ENCODE results near the gene DUSP15.

- no peak for TF ChIP-seq POLR2A (IDR thresholded peaks at IDR 0.05)
- TF ChIP-seq, protein P1, sequence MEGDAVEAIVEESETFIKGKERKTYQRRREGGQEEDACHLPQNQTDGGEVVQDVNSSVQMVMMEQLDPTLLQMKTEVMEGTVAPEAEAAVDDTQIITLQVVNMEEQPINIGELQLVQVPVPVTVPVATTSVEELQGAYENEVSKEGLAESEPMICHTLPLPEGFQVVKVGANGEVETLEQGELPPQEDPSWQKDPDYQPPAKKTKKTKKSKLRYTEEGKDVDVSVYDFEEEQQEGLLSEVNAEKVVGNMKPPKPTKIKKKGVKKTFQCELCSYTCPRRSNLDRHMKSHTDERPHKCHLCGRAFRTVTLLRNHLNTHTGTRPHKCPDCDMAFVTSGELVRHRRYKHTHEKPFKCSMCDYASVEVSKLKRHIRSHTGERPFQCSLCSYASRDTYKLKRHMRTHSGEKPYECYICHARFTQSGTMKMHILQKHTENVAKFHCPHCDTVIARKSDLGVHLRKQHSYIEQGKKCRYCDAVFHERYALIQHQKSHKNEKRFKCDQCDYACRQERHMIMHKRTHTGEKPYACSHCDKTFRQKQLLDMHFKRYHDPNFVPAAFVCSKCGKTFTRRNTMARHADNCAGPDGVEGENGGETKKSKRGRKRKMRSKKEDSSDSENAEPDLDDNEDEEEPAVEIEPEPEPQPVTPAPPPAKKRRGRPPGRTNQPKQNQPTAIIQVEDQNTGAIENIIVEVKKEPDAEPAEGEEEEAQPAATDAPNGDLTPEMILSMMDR (IDR thresholded peaks at IDR 0.05) = no peak
Measured at GRCh38 chr20:31838646-31839292, 31.6 kb downstream of the DUSP15 start.

All from Peyer's patch (tissue), 4 donors.